GM18511 (cell line): Measurements from ENCODE around the gene FAM210B.
"Not testable (repeated sequence)": the region's sequence is repeated elsewhere in the genome, so short reads cannot be mapped to it uniquely, and the experiment has no call there.

Source experiments
- ATAC-seq: cut with Tn5 transposase; IDR thresholded peaks from one replicate; pipeline ENCODE4 v1.9.1; 2021; ENCODE audit warnings: mild to moderate bottlenecking, moderate library complexity; ENCODE audit not compliant: unreplicated experiment

The FAM210B gene

GRCh38 chr20:56391596-56392131 is 32.9 kb downstream of the FAM210B start:
- ATAC-seq = peak; percentile 47

GRCh38 chr20:56392132-56392880 is 33.5 kb downstream of the FAM210B start, which contains the start of the genes AURKA and CSTF1:
TSS of gene AURKA (minus strand) at chr20:56392215. CDS start at chr20:56388197, 4,018 bp downstream.
TSS of gene CSTF1 (plus strand) at chr20:56392645. CDS start at chr20:56395553, 2,908 bp downstream.
- peak; percentile 92 for ATAC-seq

GRCh38 chr20:56392881-56393482 is 34.2 kb downstream of the FAM210B start:
- ATAC-seq = no peak

- ATAC-seq = no peak
Measured at GRCh38 chr20:56393653-56394052, 34.9 kb downstream of the FAM210B start.

- no peak for ATAC-seq
Measured at GRCh38 chr20:56395166-56395565, 36.4 kb downstream of the FAM210B start.

- peak; percentile 72 for ATAC-seq
Measured at GRCh38 chr20:56400001-56400640, 41.3 kb downstream of the FAM210B start.

- no peak for ATAC-seq
Measured at GRCh38 chr20:56403465-56403864, 44.7 kb downstream of the FAM210B start.

- not testable (repeated sequence) for ATAC-seq
Measured at GRCh38 chr20:56405356-56405755, 46.6 kb downstream of the FAM210B start.

- ATAC-seq = no peak
Measured at GRCh38 chr20:56406910-56407309, 48.1 kb downstream of the FAM210B start.

- ATAC-seq = no peak
Measured at GRCh38 chr20:56409521-56409920, 50.7 kb downstream of the FAM210B start.

GRCh38 chr20:56409956-56410355 is 51.2 kb downstream of the FAM210B start:
- no peak for ATAC-seq

GRCh38 chr20:56411287-56411686 is 52.5 kb downstream of the FAM210B start:
- not testable (repeated sequence) for ATAC-seq

GRCh38 chr20:56411759-56412472 is 53.1 kb downstream of the FAM210B start, which contains the start of gene CASS4:
TSS of gene CASS4 (plus strand) at chr20:56412260. CDS start at chr20:56412459, 199 bp downstream.
- ATAC-seq = peak; percentile 82

GRCh38 chr20:56412473-56412790 is 53.7 kb downstream of the FAM210B start:
- ATAC-seq = no peak

GRCh38 chr20:56412949-56413348 is 54.2 kb downstream of the FAM210B start:
- no peak for ATAC-seq

- ATAC-seq = no peak
Measured at GRCh38 chr20:56414842-56415765, 56.3 kb downstream of the FAM210B start.

GRCh38 chr20:56417402-56417801 is 58.6 kb downstream of the FAM210B start:
- ATAC-seq = no peak

- ATAC-seq = no peak
Measured at GRCh38 chr20:56417911-56418310, 59.1 kb downstream of the FAM210B start.
